HG03469 (cell line): ENCODE measurements around the gene LYPD1.

Source experiments
- ATAC-seq: cut with Tn5 transposase; IDR thresholded peaks from one replicate; pipeline ENCODE4 v1.9.1; 2021; ENCODE audit warnings: mild to moderate bottlenecking, moderate library complexity, moderate number of reproducible peaks; ENCODE audit not compliant: unreplicated experiment

LYPD1 gene

DNA sequence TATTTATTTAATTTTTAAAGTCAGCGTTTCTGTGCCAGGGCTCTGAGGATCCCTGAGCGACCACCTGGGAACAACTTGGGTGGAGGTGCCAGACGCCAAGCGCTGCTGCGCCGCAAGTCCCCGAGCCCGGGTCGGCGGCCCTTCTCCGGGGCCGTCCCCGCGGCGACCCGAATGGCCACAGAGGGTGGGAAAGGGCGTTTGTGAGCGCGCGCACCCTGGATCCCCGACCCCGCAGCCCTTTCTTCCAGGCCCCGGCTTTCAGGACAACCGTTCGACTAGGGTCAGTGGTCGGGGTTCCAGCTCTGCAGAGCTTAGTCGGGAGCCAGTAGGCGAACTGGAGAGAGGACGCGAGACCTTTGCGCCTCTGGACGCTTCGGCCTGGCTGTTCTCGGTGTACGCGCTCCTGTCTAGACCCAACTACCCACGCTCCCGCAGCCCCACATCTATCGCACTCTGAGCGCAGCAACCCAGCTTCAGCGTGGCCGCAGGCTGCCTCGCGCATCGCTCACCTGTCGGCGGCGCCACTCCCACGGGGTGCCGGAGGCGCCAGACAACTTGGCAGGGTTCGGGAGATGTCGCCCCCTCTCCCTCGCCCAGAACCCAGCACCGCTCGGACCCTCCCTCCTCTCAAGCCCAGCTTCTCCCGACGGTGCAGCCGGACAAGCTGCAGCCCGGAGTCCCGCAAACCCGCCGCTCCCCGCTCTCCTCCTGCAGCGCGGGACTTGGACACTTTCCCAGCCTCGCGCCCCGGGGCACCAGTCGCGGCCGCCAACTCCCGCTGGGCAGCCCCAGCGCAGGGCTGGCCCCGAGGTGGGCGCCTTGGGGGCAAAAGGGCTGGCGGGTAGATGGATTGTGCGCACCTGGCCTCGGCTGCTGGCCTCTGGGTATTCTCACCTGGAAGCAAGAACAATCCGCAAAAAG, 758 bp downstream of the LYPD1 start:
- ATAC-seq = no peak

DNA sequence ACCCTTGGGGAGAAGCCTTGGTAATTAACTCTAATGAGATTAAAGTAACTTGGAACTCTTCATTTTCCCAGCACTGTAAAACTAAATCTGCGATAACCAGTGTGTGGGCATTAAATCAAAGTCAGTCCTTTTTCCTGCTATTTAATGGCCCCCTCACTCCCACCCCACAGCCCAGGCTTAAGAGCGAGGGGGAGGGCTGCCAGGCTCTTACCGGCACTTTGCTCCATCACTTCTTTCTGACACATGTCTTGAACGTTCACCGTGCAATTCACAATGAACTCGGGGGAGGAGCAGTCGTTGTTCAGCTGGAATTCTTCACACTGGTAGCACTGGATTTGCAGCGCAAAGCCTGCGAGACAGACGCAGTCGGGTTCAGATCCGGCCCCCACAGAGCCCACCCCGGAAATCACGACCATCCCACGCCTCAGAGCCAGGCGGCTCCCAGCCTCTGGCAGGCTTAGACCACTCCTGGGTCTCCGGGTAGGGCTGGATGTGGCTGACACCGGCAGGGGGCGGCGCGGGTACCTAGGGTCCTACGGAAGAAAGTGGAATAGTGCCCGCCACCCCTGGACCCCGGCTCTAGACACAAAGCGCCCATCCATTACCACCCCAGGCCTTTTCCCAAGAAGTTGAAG, 1.7 kb downstream of the LYPD1 start:
- ATAC-seq = no peak

DNA sequence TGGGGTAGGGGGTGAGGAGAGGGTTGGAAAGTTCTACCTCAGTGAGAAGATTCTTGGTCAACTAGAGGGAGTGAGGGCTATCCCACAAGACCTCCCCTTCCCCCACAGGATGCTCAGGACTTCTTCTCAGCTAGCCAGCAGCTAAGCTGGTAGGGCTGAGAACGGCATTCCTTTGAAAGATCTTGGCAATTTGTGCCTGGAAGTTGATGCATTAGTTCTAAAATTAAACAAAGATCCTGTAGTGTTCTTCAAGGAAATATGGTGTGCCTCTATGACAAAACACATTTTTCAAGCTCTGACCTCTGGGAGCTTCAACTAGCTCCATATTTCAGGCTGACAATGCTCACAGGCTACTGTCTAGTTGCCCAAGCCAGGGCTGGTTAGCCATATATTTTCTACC, 2.3 kb downstream of the LYPD1 start:
- ATAC-seq = no peak

DNA sequence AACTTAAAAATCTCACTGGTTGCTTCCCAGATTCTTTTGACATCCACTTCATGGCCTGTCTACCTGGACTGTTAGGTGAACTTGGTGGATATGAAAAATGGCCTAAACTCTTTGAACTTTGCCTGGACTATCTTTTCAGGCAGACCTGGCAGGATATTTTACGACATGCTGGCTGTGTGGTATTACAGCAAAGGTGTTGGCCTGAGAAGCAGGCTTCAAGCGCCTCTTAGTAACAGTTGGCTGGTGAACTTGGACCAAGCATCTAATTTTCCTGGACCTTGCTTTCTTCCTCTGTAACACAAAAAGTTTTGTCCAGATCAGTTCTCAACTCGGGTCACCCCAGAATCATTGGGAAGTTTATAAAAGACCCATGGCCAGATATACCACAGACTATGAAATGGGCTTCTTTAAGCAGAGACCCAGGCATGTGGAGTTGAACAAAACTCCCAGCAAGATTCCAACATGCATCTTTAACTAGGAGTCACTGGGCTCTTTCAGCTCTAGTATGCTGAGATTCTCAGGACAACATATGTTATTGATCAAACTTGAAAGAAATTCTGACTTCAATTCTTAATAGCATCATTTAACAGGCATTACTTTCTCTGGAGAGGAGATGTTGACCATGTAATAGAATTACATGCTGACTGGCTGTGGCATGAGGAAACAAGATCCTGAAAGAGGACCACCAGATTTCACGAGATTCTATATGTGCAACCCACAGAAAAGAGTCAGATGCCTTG, 4.4 kb downstream of the LYPD1 start:
- ATAC-seq = no peak

DNA sequence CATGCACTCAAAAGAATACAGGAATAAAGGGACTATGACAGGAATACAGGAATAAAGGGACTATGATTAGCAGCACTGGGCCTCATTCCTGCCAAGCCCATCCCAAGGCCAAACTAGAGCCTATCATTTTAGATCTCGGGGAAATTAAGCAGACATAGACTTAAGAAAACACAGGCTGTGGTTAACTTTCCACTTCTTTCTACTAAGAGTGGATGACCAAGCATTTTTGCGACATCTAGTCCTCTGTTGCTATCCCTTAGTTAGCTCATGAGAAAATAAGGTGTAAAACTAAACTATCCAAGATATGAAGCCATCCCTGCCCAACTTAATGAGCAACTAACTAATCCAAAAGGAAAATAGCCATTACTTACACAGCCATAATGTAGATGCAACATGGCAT, 5.9 kb downstream of the LYPD1 start:
- no peak for ATAC-seq

DNA sequence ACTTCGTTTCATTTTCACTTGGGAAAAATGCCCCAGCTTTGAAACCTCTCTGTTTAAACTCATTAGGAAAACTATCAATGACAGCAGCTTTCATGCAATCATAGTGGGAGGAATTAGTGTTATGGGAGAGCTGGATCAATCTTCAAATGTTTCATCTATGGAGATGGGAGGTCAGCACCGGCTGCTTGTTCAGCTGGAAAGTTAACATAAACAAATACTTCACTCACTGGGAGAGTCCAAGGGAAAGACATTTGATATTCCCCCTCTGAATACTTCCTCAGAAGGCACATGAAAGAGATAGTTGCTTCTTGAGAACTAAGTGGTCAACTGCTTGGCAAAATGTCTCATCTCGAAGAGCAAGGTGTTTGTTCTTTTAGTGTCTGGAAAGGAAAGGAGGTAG, 7.3 kb downstream of the LYPD1 start:
- no peak for ATAC-seq

DNA sequence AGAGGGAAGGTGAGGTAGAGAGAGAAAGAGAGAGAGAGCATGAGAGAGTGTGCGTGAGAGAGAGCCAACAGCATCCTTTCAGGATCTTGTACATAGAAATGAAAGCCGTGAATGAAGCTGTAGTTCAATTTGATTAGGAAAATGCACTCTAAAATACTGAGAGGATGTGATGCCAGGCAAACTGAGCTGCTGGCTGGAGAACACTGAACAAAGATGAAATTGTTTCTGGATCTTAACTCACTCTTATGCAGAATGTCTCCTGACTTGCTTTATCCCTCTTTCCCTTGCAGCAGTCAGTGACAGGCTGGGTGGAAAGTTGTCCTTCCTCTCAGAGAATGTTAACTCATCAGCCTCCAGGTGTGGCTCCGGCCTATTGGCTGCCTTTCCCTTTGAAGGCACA, 10.7 kb downstream of the LYPD1 start:
- ATAC-seq = no peak

DNA sequence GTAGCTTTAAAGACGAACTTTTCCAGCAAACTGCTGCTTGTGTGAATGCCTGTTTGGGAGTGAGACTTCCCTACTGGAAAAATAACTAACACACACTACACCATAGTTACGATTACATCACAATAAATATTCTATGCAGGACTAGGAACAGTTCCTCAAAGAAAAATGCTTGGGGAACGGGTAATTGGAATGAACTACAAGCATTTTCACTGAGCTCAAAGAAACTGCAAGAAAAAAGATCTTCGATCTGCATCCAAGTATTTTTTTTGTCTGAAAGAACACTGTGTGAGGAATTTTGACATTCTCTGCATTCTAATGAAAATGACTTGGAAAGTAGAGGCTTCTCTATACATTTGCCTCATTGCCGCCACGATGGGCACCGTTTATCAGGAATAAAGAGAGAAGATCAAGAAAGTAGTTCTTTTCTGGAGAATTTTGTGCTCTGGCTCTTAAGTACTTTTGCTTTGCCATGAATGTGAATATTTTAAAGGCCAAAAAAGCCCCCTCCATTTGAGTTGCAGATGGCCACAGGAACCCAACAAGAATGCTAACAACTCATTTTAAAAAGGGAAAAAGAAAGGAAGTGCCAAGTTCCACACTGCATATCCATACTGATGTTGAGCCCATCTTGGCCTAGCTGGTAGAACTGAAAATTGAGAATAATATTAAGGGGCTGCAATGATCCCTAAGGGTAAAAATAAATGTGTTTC, 13.6 kb downstream of the LYPD1 start:
- ATAC-seq = no peak

DNA sequence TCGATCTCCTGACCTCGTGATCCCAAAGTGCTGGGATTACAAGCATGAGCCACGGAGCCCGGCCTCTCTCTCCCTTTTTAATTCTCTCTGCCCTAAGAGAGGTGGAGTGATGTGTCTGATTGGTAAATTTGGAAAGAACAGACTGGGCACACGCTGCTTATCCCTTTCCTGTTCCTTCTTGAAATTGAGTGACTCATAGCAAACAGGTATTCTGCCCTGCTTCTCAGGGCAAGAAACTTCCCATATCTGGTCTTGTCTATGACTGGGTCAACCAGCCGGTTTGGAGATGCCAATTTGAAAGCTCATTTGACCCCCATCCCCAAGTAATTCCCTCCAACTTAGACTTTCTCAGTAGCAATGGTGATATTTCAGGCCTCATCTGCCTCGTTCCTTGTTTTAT, 15.0 kb downstream of the LYPD1 start:
- ATAC-seq = no peak

DNA sequence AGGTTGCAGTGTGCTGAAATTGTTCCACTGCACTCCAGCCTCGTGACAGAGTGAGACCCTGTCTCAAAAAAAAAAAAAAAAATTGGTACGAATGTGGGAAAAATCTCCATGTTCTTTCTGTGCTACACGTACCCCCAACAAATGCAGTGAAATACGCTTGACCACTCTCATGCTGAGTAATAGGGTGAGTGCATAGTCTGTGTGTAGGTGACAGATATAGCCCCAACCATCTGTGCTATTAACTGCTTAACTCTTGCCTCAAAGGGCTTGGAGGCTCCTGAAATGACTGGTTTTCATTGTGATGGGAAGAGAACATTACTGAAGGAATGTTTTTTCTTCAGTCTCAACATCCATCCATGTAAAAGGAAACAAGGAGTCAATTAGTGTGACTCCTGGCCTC, 15.7 kb downstream of the LYPD1 start:
- ATAC-seq = no peak

DNA sequence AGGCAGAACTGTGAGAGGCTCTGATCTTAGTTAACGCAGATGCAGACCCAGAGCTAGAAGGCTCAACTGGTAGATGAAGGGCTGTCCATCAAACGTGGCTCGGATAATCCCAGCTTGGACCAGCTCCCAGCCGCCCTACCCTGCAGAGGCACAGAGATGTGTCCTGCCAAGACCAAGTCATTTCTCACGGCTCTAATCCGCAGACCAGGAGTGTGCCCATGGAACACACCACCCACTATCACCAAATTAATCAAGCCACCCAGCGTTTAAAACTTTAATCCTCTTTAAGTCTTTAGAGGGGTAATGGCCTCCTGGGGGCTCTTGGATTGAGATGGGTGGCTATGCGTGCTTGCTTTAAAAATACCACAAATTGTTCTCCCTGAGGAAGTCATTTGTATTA, 17.5 kb downstream of the LYPD1 start:
- no peak for ATAC-seq

DNA sequence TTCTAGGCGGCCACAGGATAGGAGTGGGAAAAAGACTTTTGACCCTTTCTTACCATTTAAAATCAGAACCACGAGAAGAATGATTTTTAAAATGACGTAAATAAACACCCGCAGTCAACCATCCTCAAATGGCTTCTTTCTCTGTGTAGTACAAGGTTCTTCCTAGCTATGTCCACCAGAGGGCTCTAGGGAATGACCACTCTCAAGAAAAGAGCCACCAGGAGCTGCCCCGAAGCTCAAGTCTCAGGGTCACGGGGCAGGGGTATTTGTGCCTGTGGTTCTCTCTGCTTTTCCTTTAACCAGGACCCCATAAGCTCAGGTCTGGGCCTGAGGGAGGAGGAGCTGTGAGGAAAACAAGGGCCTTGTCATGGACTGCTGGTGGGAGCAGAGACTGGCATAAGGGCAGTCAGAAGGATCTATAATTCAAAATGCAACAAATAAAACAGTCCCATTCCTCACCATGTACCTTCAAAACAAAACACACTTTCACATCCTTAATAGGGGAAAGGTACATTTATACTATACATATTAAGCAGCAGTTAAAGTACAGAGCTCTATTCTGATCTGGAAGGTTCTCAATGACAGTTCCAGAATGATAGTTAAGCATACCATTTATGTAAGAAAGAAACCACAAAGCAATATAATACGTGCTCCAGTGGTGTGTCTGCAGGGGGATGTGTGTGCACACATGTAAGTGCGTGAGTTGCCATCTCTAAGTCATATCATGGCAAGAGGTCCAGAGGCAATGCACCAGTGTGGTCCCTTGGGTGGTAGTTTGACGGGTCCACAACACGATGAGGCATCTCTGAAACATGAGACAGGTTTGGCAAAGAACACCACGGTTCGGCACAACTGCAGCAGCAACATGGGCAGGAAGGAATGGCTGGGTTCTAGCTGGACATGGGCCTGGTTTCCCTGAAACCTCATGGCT, 18.6 kb downstream of the LYPD1 start:
- no peak for ATAC-seq

DNA sequence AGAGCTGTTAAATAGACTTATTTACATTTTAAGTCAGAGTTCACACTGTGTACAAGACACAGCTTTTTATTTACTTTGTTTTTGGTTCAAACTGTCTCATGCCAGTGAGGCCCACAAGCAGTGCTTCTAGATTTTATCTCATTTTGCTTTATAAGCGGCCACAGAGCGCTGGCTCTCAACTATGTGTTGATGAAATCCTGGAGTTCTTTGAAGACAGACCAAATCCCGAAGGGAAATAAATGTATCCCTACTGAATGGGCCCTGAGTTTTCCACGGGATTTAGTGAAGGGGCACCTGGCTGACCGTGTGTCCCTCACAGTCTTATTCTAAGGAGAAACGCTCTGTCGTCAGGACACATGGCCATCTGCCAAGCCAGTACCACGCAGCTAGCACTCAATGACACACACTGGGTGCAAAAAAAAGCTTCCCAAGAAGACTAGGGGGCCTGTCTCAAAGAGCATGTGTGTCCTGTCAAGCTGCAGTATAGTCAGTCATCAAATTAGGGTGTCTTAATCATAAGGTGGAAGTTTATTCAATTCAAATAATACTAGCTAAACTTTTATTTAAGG, 23.4 kb downstream of the LYPD1 start:
- no peak for ATAC-seq

DNA sequence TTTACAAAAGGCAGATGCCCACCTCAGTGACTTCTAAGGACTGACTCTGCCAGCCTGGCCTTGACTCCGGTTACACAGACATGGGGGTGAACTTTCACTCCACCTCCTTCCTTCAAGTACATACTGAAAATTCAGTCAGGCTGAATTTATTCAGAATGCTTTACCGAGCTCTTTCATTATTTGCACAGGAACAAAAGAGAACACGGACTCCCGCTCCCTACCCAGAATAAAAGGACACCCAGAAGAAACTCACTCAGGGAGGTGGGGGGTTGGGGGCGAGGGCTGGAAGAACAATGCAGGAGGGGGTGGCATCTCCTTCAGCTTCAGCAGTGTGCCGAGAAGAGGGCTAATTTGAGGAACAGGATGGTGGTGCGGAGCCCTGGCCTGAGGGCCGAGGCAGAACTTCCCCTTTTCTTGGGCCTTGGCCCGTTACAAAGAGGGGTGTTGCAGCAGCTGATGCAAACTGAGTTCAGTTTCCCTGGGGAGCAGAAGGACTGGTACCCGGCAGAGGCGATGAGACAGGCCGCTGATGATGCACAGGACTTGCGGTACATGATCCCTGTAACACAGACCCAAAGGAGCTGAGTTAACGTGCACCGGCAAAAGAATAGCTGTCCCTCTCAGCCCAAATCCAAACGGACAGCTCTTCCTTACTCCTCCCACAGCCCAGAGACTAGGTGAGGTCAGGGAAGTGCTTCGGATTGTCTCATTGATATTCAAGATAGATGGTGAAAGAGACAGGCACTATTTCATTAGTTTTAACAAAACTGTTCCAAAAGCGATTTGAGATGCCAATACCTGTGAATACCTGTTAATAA, 24.1 kb downstream of the LYPD1 start:
- no peak for ATAC-seq

DNA sequence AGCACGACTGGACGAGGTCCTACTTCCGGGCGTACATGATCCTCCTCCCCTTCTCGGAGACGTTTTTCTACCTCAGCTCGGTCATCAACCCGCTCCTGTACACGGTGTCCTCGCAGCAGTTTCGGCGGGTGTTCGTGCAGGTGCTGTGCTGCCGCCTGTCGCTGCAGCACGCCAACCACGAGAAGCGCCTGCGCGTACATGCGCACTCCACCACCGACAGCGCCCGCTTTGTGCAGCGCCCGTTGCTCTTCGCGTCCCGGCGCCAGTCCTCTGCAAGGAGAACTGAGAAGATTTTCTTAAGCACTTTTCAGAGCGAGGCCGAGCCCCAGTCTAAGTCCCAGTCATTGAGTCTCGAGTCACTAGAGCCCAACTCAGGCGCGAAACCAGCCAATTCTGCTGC, 24.8 kb downstream of the LYPD1 start:
- ATAC-seq = no peak

DNA sequence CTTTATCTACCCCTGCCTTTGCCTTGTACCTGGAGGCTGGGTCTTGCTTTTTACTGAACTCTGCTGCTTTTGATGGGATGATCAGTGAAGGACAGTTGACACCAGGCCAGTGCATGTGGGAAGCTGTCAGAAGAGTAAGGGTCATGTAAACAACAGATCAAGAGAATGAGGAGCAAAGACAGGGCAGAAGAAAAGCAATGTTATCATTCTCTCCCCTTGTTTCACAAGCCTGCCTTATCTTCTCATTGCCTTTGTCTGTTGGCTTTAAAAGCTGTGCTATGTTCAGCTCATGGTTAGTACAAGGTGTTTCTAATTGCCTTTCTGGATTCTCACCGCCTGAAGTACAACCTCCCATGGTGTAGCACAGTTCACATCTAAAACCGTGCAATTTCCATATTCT, 27.6 kb downstream of the LYPD1 start:
- no peak for ATAC-seq

DNA sequence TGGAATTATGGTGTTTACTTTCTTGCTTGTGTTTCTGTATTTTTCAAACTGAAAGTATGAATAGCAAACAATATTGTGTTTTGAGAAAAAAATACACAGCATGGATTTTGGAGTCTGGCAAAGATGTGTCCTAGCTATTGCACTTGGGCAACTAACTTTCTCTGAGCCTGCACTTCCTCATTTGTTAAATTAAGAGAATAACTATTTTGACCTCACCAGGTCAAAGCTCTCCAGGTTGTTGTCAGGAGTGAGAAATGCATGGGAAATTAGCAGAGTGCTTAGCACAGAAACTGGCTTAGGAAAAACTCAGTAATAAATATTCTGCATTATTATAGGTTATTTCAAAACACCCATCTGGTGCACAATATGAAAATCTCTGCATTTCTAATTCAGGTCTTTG, 28.2 kb downstream of the LYPD1 start:
- no peak for ATAC-seq

DNA sequence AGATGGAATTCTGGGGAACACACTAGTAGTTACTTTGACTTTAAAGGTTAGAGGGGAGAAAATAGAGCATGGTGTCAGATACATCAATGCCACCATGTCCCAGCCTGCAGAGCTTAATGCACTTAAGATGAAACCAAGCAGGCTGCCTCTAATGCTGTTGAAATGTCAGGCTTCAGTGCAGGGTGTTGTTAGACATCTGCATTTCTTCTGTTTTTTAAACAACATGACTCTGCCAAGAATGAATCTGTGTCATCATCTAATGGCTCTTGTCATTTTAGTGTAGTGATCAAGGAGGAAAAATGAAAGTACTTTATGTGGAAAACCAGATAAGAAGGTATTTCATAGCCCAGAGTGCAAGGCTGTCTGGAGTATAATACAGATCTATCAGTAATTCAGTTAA, 29.9 kb downstream of the LYPD1 start:
- no peak for ATAC-seq
